RWPE2 (cell line): ENCODE data around the gene OS9.
A peak's percentile ranks its signal among the peaks of the same experiment; 100 is the strongest.
"Not testable (repeated sequence)": the region's sequence is repeated elsewhere in the genome, so short reads cannot be mapped to it uniquely, and the experiment has no call there.

Experiments
- ATAC-seq: fragments of 200-7000 bp; cut with Tn5 transposase; 3 replicates; pipeline ENCODE4 v1.9.1; 2021; ENCODE audit warnings: low read depth
- DNase-seq: peaks from one replicate; pipeline ENCODE4 v3.0.0-alpha.2; 2020; ENCODE audit warnings: low spot score
- H3K27ac ChIP-seq: fragments of 450-650 bp; 2 replicates; pipeline ENCODE4 v1.5.1; 2017; ENCODE audit warnings: mild to moderate bottlenecking; ENCODE audit not compliant: poor library complexity, severe bottlenecking
- H3K27me3 ChIP-seq: fragments of 250-450 bp; sonication (Bioruptor Pico); 2 replicates; pipeline ENCODE4 v1.5.1; 2021; ENCODE audit warnings: mild to moderate bottlenecking, moderate library complexity; ENCODE audit not compliant: insufficient read depth, poor library complexity, severe bottlenecking
- H3K36me3 ChIP-seq: fragments of 250-450 bp; sonication (Bioruptor Pico); 2 replicates; pipeline ENCODE4 v1.5.1; 2020; ENCODE audit warnings: low read depth, mild to moderate bottlenecking, moderate library complexity
- H3K4me1 ChIP-seq: fragments of 250-450 bp; sonication (Bioruptor Pico); 2 replicates; pipeline ENCODE4 v1.5.1; 2021; ENCODE audit warnings: mild to moderate bottlenecking, moderate library complexity; ENCODE audit not compliant: insufficient read depth, poor library complexity, severe bottlenecking
- H3K4me3 ChIP-seq: fragments of 250-450 bp; sonication (Bioruptor Pico); 2 replicates; pipeline ENCODE4 v1.5.1; 2021; ENCODE audit warnings: mild to moderate bottlenecking, moderate library complexity; ENCODE audit not compliant: severe bottlenecking
- H3K9me3 ChIP-seq: fragments of 250-450 bp; sonication (Bioruptor Pico); 2 replicates; pipeline ENCODE4 v1.5.1; 2021; ENCODE audit warnings: mild to moderate bottlenecking, moderate library complexity; ENCODE audit not compliant: severe bottlenecking
- TF ChIP-seq, protein P1 (sequence below): fragments of 450-650 bp; IDR thresholded peaks from one replicate; pipeline ENCODE4 v1.5.1; 2017; ENCODE audit warnings: mild to moderate bottlenecking, moderate library complexity; ENCODE audit not compliant: poor library complexity, severe bottlenecking

Gene OS9, protein sequence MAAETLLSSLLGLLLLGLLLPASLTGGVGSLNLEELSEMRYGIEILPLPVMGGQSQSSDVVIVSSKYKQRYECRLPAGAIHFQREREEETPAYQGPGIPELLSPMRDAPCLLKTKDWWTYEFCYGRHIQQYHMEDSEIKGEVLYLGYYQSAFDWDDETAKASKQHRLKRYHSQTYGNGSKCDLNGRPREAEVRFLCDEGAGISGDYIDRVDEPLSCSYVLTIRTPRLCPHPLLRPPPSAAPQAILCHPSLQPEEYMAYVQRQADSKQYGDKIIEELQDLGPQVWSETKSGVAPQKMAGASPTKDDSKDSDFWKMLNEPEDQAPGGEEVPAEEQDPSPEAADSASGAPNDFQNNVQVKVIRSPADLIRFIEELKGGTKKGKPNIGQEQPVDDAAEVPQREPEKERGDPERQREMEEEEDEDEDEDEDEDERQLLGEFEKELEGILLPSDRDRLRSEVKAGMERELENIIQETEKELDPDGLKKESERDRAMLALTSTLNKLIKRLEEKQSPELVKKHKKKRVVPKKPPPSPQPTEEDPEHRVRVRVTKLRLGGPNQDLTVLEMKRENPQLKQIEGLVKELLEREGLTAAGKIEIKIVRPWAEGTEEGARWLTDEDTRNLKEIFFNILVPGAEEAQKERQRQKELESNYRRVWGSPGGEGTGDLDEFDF

DNA sequence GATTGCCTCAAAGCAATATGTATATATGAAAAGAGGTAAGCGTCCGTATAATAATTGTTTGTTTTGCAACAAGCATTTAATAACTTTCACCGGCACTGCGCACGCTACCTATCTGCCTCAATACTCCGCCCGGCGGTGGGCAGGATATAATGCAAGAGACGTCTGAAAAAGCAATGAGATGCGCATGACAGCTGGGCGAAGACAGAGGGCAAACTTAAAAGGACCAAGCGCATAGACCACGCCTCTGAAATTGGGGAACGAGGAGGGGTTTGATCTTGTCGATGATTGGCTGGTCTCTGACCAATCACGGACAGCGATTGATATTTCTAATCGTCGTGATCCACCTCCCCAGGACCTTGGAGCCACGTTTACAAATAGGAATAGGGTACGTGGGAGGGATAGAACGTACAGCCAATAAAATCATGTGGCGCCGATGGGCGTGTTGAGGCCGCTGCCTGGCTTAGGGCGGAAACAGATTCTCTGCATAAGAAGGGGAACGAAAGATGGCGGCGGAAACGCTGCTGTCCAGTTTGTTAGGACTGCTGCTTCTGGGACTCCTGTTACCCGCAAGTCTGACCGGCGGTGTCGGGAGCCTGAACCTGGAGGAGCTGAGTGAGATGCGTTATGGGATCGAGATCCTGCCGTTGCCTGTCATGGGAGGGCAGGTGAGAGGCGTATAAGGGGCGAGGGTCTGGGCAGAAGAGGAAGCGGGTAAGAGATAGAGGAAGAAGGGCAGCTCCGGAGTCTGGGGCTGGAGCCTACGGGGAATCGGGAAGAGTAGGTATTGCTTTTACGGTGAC is at the start of gene OS9:
TSS of gene OS9 (plus strand) at position 474 of the 800 bp plus-strand sequence. CDS start at position 504, 30 bp downstream.
- TF ChIP-seq, protein P1, sequence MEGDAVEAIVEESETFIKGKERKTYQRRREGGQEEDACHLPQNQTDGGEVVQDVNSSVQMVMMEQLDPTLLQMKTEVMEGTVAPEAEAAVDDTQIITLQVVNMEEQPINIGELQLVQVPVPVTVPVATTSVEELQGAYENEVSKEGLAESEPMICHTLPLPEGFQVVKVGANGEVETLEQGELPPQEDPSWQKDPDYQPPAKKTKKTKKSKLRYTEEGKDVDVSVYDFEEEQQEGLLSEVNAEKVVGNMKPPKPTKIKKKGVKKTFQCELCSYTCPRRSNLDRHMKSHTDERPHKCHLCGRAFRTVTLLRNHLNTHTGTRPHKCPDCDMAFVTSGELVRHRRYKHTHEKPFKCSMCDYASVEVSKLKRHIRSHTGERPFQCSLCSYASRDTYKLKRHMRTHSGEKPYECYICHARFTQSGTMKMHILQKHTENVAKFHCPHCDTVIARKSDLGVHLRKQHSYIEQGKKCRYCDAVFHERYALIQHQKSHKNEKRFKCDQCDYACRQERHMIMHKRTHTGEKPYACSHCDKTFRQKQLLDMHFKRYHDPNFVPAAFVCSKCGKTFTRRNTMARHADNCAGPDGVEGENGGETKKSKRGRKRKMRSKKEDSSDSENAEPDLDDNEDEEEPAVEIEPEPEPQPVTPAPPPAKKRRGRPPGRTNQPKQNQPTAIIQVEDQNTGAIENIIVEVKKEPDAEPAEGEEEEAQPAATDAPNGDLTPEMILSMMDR, result peak; percentile 88
- no peak within 1 kb of the TSS for H3K27ac ChIP-seq
- peak; percentile 98 for ATAC-seq
- peaks cover 28% of the 10 kb centered on the region for H3K36me3 ChIP-seq
- no peaks in the 10 kb centered on the region for H3K4me1 ChIP-seq
- peak; percentile 97 for DNase-seq
- H3K27me3 ChIP-seq, result no peaks in the 10 kb centered on the region
- no peaks in the 10 kb centered on the region for H3K9me3 ChIP-seq
- peak within 1 kb of the TSS; percentile 66 for H3K4me3 ChIP-seq

GRCh38 chr12:57645990-57646658 is 47.8 kb upstream of the OS9 start:
- not testable (repeated sequence) for H3K27me3 ChIP-seq, H3K27ac ChIP-seq, ATAC-seq, H3K4me1 ChIP-seq, H3K4me3 ChIP-seq, H3K36me3 ChIP-seq, DNase-seq
- H3K9me3 ChIP-seq, result peaks cover 15% of the 10 kb centered on the region

GRCh38 chr12:57646659-57647049 is 47.3 kb upstream of the OS9 start:
- ATAC-seq, H3K4me1 ChIP-seq, H3K36me3 ChIP-seq, H3K27me3 ChIP-seq, H3K4me3 ChIP-seq, H3K27ac ChIP-seq, DNase-seq: not testable (repeated sequence)
- H3K9me3 ChIP-seq, result peaks cover 15% of the 10 kb centered on the region

DNA sequence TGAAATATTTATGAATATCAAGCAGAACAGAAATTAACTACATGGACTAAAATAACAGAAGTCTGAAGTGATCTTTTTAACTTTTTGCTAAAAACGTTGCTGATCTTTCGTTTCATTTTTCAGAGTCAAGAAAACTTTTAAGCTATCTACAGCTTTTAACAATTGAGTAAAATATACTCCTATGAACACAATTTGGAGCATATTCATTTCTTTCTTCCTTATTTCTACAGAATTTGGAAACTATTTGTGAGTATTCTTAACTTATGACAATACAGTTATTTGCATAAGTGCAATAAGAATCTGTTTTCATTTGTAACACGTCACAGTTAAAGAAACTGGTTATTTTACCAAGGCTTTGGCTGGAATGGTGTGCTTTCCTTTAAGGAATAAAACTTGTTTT is 39.9 kb upstream of the OS9 start:
- DNase-seq, result no peak
- H3K27me3 ChIP-seq, result no peaks in the 10 kb centered on the region
- TF ChIP-seq, protein P1, result no peak

DNA sequence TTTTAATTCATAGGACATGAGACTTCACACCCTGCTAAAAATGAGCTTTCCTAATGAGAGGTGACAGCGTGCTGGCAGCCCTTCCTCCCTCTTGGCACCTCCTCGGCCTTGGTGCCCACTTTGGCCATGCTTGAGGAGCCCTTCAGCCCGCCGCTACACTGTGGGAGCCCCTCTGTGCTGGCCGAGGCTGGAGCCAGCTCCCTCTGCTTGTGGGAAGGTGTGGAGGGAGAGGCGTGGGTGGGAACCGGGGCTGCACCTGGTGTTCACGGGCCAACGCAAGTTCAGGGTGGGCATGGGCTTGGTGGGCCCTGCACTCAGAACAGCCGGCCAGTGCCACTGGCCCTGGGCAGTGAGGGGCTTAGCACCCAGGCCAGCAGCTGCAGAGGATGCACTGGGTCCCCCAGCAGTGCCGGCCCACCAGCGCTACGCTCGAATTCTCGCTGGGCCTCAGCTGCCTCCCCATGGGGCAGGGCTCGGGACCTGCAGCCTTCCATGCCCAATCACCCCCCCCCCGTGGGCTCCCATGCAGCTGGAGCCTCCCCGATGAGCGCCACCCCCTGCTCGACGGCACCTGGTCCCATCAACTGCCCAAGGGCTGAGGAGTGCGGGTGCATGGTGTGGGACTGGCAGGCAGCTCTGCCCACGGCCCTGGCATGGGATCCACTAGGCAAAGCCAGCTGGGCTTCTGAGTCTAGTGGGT is 38.2 kb upstream of the OS9 start:
- ATAC-seq (no peak), DNase-seq (no peak)
- no peak overlapping the region for H3K27ac ChIP-seq
- H3K4me3 ChIP-seq, result no peak overlapping the region
- H3K27me3 ChIP-seq, result no peaks in the 10 kb centered on the region
- TF ChIP-seq, protein P1, result no peak
- no peaks in the 10 kb centered on the region for H3K4me1 ChIP-seq
- H3K9me3 ChIP-seq, result peaks cover 1% of the 10 kb centered on the region
- no peaks in the 10 kb centered on the region for H3K36me3 ChIP-seq

More for the DNA sequence above, 39.9 kb upstream of the OS9 start:
- Histone ChIP-seq H3K9me3 (no peaks in the 10 kb centered on the region), H3K4me3 (no peak overlapping the region), H3K36me3 (no peaks in the 10 kb centered on the region), H3K4me1 (no peaks in the 10 kb centered on the region), H3K27ac (no peak overlapping the region)
- no peak for ATAC-seq

GRCh38 chr12:57656408-57656807 is 37.5 kb upstream of the OS9 start:
- H3K4me1 ChIP-seq, H3K9me3 ChIP-seq, H3K4me3 ChIP-seq, ATAC-seq, H3K36me3 ChIP-seq, H3K27ac ChIP-seq, H3K27me3 ChIP-seq, DNase-seq: not testable (repeated sequence)
